Superior temporal gyrus (tissue), 1 donor: ENCODE results near the gene AK4.
"Not testable (repeated sequence)": the region's sequence is repeated elsewhere in the genome, so short reads cannot be mapped to it uniquely, and the experiment has no call there.

Experiments used
- DNase-seq: peaks from one replicate; pipeline ENCODE4 v3.0.0-alpha.2; 2016; ENCODE audit errors: extremely low spot score

The AK4 gene

DNA sequence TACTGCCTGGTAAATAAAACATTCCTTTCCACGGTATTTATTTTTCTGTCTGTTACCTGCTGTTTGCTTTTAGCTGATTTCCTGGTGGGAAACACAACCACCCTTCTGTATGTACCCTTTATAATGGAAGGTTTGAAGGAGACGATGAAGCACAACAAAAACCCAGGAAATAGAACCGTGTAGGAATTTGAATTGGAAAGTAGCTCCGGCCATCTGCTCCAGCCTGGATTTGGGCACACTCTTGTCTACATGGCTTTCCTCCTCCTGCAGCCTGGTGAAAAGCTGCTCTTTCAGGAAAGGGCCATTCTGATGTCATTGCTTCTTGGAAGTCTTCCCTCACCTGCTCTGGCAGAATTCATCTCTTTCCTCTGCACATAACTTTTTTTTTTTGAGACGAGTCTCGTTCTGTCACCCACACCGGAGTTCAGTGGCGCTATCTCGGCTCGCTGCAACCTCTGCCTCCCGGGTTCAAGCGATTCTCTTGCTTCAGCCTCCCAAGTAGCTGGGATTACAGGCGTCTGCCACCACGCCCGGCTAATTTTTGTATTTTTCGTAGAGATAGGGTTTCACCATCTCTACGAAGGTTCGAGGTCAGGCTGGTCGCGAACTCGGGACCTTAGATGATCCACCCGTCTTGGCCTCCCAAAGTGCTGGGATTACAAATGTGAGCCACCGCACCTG lies 2.7 kb downstream of the AK4 start:
- DNase-seq, result no peak

DNA sequence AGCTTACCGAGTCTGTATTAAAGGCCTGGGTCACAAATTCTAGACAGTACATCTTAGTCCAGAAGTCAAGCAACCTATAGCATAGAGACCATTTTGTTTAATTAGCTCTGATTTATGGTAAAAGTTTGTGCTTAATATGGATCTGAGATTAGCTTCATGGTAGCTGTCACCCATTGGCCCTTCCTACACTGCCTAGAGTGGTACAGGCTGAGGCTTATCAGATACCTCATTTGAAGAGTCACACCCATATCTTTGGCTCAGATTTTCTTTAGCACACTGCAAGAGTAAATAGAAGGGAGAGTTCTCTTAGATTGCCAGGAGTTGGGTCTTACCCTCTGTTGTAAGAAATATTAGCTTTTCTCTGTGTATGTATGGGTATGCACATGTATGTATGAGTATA lies 3.6 kb downstream of the AK4 start:
- DNase-seq, result no peak

DNA sequence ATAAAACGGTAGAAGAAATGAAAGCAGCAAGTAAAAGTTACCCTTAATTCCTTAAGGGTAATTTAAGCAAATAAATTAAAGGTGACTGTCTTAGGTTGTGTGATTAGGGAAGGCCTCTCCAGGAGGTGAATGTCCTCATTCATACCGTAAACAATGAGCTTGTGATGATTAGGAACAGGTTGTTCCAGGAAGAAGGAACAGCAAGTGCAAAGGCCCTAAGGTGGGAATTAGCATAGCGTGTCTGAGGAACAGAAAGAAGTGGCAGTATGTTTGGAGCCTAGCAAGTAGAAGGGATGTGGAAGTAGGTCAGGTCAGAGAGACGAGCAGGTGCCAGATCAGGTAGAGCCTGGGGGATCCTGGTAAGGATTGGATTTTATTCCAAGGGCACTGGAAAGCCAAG lies 5.6 kb downstream of the AK4 start:
- no peak for DNase-seq

DNA sequence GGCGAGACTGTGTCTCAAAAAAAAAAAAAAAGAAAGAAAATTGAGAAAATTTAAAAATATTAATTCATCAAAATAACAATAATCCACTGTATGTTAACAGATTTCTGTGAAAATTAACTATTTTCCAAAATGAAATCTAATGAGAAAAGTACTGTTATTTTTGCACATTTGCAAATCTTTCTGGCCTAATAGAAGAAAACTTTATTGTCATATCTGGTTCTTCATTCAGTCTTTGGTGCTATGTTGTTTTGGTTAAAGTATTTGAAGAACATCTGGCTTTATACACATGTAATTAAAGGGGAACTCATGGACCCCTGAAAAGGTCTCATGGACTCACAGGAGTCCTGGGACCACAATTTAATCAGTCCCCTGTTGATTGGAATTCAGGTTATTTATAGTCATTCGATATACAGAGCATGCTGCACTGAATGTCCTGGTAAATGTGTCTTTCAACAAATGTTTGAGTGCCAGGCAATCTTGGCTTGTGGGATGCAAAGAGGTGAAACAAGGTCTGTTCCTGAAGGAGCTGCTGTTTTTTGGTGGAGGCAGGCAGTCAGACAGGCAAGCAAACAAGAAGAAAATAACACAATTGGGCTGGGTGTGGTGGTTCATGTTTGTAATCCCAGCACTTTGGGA lies 9.0 kb downstream of the AK4 start:
- no peak for DNase-seq

DNA sequence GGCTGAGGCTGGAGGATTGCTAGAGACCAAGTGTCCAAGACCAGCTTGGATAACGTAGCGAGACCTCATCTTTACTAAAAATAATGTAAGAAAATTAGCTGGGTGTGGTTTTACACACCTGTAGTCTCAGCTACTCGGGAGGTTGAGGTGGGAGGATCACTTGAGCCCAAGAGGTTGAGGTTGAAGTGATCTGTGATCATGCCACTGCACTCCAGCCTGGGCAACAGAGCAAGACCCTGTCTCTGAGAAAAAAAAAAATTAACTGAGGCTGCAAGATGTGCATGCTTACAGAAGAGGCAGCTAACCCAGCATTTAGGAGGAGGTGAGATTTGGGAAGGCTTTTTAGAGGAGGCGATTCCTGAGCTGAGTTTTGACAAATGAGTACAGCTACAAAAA lies 9.5 kb downstream of the AK4 start:
- no peak for DNase-seq

DNA sequence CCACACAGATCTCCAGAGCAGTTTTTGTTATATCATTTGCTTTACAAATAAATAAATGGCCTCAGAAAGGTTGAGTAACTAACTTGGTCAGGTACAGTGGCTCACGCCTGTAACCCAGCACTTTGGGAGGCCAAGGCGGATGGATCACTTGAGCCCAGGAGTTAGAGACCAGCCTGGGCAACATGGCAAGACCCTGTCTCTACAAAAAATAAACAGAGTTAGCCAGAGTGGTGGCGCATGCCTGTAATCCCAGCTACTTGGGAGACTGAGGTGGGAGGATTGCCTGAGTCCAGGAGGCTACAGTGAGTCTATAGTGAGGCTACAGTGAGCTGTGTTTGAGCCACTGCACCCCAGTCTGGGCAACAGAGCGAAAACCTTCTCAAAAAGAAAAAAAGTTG lies 11.3 kb downstream of the AK4 start:
- DNase-seq, result not testable (repeated sequence)

DNA sequence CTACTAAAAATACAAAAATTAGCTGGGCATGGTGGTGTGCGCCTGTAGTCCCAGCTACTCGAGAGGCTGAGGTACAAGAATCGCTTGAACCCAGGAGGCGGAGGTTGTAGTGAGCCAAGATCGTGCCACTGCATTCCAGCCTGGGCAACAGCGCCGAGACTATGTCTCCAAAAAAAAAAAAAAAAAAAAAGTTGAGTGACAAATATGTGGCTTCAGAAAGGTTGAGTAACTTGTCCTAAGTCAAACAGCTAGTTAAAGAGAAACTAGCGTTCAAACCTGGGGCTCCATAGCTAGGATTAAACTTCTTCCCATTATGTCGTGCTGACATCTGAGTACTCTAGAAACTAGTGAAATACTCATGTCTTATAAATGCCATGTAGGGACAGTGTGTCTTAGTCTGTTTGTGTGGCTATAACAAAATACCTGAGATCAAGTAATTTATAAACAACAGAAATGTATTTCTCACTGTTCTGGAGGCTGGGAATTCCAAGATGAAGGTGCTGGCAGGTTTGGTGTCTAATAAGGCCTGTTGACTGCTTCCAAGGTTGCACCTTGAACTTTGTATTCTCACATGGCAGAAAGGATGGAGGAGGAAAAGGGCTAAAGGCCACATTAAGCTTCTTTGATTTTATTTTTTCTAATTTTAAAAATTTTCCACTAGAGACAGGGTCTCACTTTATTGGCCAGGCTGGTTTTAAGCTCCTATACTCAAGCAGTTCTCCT lies 12.0 kb downstream of the AK4 start:
- DNase-seq, result no peak

DNA sequence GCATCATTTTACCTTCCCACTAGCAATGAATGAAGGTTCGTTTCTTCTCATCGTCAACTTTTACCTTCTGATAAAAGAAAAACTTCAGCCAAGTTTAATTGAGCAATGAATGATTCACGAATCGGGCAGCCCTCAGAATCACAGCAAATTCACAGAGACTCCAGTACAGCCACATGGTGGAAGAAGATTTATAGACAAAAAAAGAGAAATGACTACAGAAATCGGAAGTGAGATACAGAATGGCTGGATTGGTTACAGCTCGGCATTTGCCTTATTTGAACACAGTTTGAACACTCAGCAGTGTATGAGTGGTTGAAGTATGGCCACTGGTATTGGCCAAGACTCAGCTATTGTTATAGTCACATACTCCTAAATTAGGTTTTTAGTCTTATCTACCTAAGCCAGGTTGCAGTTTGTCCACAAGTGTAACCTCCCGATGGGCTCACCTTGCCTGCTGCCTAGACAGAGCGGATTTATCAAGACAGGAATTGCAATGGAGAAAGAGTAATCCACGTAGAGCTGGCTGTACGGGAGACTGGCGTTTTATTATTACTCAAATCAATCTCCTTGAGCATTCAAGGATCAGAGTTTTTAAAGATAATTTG lies 15.3 kb downstream of the AK4 start:
- DNase-seq, result no peak

DNA sequence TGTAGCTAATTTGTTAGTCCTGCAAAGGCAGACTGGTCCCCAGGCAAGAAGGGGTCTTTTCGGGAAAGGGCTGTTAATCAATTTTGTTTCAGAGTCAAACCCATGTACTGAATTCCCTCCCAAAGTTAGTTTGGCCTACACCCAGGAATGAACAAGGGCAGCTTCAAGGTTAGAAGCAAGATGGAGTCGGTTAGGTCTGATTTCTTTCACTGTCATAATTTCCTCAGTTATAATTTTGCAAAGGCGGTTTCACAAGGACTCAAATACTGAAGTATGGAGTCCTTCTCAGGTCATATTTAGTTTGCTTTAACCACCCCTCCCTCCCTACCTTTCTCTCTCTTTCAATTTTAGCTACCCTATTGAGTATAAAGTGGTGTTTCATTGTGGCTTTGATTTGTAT lies 16.1 kb downstream of the AK4 start:
- not testable (repeated sequence) for DNase-seq

DNA sequence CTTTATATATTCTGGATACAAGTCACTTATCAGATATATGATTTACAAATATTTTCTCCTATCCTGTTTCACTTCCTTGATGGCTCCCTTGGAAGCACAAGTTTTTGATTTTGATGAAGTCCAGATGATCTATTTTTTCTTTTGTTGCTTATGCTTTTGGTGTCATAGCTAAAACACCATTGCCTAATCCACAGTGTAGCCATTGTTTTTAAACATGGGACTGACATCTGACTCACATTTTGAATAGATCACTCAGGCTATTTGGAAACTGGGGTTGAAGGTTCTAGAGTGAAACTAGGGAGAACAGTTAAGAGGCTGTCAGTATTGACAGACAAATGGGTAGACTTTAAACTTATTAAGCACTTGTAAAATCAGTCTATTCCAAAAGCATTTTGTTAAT lies 16.6 kb downstream of the AK4 start:
- no peak for DNase-seq

DNA sequence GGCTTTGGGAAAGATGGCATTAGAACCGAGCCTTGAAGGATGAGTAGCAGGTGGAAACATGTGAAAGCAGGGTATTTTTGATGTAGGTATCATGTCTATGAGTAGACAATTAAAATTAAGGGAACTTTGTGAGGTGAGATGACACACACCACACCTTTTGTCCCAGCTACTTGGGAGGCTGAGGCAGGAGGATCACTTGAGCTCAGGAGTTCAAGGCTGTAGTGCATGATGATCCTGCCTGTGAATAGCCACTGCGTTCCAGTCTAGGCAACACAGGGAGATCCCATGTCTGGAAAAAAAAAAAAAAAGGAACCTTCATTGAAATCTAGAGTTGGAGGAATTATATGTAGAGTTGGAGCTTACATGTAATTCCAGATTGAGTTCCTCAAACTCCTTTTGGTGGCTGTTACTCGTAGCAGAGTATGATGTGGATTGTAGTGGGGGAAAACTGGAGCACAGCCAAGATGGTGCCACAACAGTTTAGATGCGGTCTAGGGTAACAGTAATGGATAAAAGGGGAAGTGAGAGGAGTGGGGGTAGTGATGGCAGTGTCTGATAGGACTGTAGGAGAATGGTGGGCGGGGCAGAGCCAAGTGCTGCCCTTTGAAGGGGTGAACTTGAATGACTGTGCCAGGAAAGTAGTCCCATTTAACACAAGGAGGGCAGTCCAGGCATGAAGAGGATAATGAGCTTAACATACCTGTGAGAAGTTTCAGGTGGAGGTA lies 17.4 kb downstream of the AK4 start:
- DNase-seq, result no peak

DNA sequence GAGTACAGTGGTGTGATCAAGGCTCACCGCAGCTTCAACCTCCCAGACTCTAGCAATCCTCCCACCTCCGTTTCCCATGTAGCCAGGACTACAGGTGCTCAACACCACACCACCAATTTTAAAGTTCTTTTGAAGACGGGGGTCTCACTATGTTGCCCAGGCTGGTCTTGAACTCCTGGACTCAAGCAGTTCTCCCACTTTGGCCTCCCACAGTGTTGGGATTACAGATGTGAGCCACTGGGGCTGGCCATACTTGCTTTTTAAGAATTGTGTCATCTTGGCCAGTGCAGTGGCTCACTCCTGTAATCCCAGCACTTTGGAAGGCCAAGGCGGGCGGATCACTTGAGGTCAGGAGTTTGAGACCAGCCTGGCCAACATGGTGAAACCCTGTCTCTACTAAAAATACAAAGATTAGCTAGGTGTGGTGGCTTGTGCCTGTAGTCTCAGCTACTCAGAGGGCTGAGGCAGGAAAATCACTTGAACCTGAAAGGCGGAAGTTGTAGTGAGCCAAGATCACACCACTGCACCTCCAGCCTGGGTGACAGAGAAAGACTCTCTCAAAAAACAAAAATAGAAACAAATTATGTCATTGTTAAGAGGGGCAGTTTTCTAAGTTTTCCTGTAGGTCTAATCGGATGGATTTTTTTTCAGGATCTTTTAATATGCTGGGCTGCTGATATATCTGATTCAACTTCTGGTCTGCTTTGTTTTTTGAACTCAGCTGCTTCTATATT lies 18.7 kb downstream of the AK4 start:
- DNase-seq, result no peak

DNA sequence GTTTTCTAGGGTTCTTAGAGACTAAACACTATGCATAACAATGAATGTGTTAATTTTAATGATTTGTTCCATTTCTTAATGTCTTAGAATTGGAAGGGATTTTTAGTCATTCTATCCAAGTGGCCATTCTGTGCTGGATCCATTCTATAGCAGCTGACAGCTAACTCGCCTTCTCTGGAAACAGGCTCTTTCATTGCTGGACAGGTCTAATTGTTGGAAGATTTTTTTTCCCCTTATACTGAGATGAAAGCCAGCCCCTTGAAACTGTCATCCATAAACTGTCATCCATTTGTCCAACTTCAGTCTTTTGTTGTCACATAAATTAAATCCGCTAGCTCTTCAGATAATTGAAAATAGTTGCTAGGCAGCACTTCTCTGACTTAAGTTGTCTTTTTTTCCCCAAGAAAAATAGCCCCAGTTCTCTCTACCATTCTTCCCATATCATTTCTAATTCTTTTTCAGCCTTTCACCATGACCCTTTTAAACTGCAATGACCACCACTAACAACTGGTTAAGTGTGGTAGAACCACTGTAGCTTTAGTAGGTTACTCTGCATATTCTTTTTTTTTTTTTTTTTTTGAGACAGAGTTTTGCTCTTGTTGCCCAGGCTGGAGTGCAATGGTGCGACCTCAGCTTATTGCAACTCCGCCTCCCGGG lies 19.7 kb downstream of the AK4 start:
- DNase-seq, result peak; percentile 44

DNA sequence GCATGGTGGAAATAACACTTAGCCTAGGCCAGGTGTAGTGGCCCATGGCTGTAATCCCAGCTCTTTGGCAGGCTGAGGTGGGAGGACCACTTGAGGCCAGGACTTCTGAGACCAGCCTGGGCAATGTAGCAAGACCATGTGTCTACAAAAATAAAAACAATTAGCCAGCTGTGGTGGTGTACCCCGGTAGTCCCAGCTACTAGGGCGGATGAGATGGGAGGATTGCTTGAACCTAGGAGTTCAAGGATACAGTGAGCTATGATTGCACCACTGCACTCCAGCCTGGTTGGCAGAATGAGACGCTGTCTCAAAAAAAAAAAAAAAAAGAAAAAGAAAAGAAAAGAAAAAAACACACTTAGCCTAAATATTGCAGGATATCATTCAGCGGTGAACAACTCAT lies 20.9 kb downstream of the AK4 start:
- no peak for DNase-seq

DNA sequence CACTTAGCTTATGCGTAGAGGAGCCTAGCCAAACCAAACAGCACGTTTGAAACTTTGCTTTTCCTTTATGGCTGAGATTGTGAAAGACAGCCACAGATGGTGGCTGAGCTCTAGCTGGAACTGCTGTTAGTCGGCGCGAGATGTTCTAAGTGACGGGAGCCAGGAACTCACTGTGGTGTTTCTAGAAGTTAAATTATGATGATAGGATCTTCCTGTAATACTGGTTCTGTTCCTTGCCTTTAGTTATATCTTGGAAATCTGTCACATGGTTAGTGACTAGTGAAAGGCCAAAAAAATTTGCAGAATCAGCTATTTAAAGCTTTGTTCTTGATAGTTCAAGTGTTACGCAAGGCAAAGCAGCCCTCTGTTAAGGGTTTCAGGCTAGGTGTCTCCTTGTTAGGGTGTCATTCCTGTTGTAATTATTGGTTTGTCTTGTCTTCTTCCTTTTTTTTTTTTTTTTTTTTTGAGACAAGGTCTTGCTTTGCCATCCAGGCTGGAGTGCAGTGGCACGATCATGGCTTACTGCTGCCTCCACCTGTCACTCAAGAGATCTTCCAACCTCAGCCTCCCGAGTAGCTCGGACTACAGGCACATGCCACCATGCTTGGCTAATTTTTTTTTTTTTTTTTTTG lies 22.6 kb downstream of the AK4 start:
- DNase-seq, result peak; percentile 66

DNA sequence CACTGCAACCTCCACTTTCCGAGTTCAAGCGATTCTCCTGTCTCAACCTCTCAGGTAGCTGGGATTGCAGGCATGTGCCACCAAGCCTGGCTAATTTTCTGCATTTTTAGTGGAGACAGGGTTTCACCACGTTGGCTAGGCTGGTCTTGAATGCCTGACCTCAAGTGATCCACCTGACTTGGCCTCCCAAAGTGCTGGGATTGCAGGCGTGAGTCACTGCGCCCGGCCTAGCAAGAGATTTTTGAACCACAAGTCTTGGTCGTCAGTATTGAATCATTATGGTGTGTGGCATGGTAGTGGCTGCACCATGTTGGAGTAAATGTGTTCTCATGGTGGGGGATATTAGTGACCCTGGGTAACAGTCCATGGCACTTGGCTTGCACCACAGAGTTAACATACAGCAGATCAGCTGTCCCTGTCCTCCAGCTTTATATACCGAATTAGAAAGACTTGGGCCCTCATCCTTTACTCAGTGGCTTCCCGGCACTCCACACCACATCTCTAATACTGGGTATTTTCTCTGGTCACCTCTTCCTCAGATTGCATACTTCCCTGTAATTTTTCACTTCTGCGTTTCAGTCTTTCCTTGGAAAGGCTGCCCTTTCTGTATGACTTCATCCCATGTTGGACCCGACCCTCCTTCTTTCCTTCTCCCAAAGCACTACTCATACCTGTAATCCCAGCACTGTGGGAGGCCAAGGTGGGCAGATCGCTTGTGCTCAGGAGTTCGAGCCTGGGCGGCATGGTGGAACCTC lies 25.1 kb downstream of the AK4 start:
- DNase-seq, result no peak

DNA sequence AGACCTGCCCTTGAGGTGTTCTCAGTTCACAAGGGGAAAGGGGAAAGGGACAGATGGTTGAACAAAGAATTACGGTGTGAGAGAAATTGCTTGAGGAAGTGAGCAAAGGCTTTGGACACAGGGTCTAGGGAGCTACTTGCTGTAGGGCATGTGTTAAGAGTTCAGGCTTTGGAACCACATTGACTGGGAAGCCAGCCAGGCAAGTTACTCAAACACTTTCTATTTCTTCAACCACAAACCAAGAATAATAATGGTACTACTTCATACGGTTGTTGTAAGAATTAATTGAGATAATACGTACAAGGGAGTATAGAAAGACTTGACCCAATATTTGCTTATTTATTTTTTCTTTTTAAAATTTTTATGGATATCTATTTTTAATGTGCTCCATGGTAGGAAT lies 26.6 kb downstream of the AK4 start:
- no peak for DNase-seq

DNA sequence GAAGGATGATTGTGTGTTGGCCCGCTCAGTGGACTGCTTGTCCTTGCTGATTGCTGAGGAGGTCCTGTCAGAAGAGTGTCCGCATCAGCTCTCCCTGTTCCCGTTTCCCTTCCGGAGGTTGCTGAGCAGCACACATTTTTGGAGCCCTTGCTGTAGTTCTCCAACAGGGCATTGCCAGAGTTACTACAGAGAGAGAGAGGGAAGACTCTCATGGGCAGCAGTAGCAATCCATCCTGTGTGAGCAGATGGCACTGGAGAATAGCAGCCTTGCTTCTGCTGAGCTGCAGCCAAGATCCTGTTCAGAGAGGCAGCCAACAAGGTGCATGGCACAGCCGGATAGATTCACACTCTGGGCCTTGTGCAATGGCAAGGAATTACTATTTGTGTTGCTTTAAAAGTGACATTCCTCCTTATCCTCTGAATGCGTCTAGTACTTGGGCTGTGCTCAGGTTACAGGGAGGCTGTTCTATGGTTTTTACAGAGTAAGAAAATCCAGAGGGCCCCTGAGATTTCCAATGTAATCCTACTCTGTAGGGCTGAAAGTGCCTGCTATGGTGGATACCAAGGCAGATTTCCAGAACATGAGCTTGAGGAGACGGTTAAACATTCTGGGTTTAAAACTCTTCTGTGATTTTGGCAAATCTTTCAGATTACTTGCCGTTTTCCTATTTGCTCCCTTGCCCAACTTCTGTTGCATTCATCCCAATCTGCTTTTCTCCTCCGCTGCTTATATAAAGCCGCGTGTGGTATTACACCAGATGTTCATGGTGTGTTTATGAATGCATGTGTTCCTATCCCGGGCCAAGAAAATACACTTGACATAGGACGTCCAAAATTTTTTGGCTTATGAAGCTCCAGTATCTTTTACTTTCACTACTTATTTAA lies 27.4 kb downstream of the AK4 start:
- peak; percentile 66 for DNase-seq

DNA sequence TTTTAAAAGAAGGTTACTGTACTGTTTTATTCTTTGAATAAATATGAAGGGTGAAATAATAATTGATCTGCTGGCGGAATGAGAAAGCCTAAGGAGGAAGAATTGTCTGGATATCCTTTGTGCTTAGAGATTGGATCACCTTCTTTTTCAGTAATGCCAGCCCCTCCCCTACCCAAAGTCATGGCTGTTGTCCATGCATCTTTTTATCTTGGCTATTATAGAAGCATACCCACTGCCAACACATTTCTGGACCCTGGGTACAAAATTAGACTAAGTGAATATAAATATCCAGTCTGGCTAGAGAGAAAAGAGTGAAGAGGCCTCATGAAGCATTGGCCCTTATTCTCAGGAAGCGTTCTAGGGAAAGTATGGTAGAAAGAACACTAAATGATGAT lies 28.1 kb downstream of the AK4 start:
- no peak for DNase-seq
